Ovary (tissue), 3 donors: Measurements from ENCODE around the gene SKIC8.

Source experiments
- CTCF ChIP-seq, 3 donors: fragments of 450-650 bp in 2 of 3; fragments of 200-600 bp in 1 of 3; IDR thresholded peaks; one replicate each; pipeline versions ENCODE4 v1.5.1 to v1.8.0; 2016 to 2022; ENCODE audit warnings: antibody characterized with exemption in 3 of 3, mild to moderate bottlenecking in 1 of 3
- POLR2A ChIP-seq: fragments of 450-650 bp; IDR thresholded peaks from one replicate; pipeline ENCODE4 v1.6.1; 2017; ENCODE audit warnings: antibody characterized with exemption, mild to moderate bottlenecking, moderate library complexity
- donor health status: DM: no; HTN: no; CAD: no.

GRCh38 chr15:78324144-78324543, 24.7 kb upstream of the SKIC8 start:
- TF ChIP-seq CTCF (IDR thresholded peaks at IDR 0.05) (no peak), POLR2A (no peak)
